OCI-LY1 (cell line): ENCODE results near the gene PLCE1.

Experiments
- H2AFZ ChIP-seq: fragments of 200-600 bp; sonication (generic), shearing (Covaris generic); 2 replicates; pipeline ENCODE4 v1.6.0; 2014; ENCODE audit warnings: antibody characterized with exemption, mild to moderate bottlenecking, low read length
- H3F3A ChIP-seq: fragments of 200-600 bp; sonication (generic), shearing (Covaris generic); 2 replicates; pipeline ENCODE4 v1.6.0; 2014; ENCODE audit warnings: mild to moderate bottlenecking, antibody characterized with exemption, low read length, moderate library complexity; ENCODE audit not compliant: insufficient read depth
- H3K27ac ChIP-seq: fragments of 200-600 bp; sonication (generic); 2 replicates; pipeline ENCODE4 v1.5.1; 2014; ENCODE audit warnings: low read length, mixed run types, mild to moderate bottlenecking, low read depth; ENCODE audit not compliant: poor library complexity, severe bottlenecking
- H3K27me3 ChIP-seq: fragments of 200-600 bp; sonication (generic); 2 replicates; pipeline ENCODE4 v1.6.0; 2014; ENCODE audit warnings: antibody characterized with exemption, mild to moderate bottlenecking, low read length, moderate library complexity; ENCODE audit not compliant: insufficient read depth
- H3K36me3 ChIP-seq: fragments of 200-600 bp; sonication (generic); 2 replicates; pipeline ENCODE4 v1.6.1; 2014; ENCODE audit warnings: mild to moderate bottlenecking, antibody characterized with exemption, low read length, moderate library complexity, mixed read lengths; ENCODE audit not compliant: insufficient read depth
- H3K4me1 ChIP-seq: fragments of 200-600 bp; sonication (generic); 2 replicates; pipeline ENCODE4 v1.5.1; 2014; ENCODE audit warnings: mild to moderate bottlenecking, low read length, moderate library complexity; ENCODE audit not compliant: insufficient read depth, severe bottlenecking
- H3K4me2 ChIP-seq: fragments of 200-600 bp; sonication (generic), shearing (Covaris generic); 2 replicates; pipeline ENCODE4 v1.6.1; 2014; ENCODE audit warnings: low read length
- H3K4me3 ChIP-seq: fragments of 200-600 bp; sonication (generic); 2 replicates; pipeline ENCODE4 v1.5.1; 2014; ENCODE audit warnings: low read length, low read depth, mild to moderate bottlenecking, mixed read lengths; ENCODE audit not compliant: poor library complexity, severe bottlenecking
- H3K79me2 ChIP-seq: fragments of 200-600 bp; shearing (Covaris generic); 2 replicates; pipeline ENCODE4 v1.6.1; 2016; ENCODE audit warnings: mixed run types, low read length, mixed read lengths; ENCODE audit not compliant: insufficient read depth
- H3K9ac ChIP-seq: fragments of 200-600 bp; sonication (generic), shearing (Covaris generic); 2 replicates; pipeline ENCODE4 v1.6.1; 2014; ENCODE audit warnings: mild to moderate bottlenecking, low read length, mixed read lengths
- H3K9me2 ChIP-seq: fragments of 200-600 bp; sonication (generic), shearing (Covaris generic); 2 replicates; pipeline ENCODE4 v1.6.1; 2014; ENCODE audit warnings: low read depth, mild to moderate bottlenecking, low read length, mixed read lengths
- H3K9me3 ChIP-seq: fragments of 200-600 bp; shearing (Covaris generic); 2 replicates; pipeline ENCODE4 v1.6.1; 2014; ENCODE audit warnings: low read length, mixed read lengths
- H4K20me1 ChIP-seq: fragments of 200-600 bp; sonication (generic), shearing (Covaris generic); 2 replicates; pipeline ENCODE4 v1.6.0; 2016; ENCODE audit warnings: mild to moderate bottlenecking, low read length; ENCODE audit not compliant: insufficient read depth
- EZH2 ChIP-seq: fragments of 200-600 bp; sonication (generic), shearing (Covaris generic); IDR thresholded peaks from 2 replicates; pipeline ENCODE4 v1.8.0; 2017; ENCODE audit warnings: borderline replicate concordance, mixed run types, mild to moderate bottlenecking, antibody characterized with exemption, low read length, moderate library complexity, mixed read lengths
- TF ChIP-seq, protein P1 (sequence below): fragments of 200-600 bp; sonication (generic), shearing (Covaris generic); IDR thresholded peaks from 2 replicates; pipeline ENCODE4 v1.5.1; 2017; ENCODE audit warnings: mild to moderate bottlenecking, antibody characterized with exemption, low read length, moderate library complexity, mixed read lengths

Gene PLCE1

DNA sequence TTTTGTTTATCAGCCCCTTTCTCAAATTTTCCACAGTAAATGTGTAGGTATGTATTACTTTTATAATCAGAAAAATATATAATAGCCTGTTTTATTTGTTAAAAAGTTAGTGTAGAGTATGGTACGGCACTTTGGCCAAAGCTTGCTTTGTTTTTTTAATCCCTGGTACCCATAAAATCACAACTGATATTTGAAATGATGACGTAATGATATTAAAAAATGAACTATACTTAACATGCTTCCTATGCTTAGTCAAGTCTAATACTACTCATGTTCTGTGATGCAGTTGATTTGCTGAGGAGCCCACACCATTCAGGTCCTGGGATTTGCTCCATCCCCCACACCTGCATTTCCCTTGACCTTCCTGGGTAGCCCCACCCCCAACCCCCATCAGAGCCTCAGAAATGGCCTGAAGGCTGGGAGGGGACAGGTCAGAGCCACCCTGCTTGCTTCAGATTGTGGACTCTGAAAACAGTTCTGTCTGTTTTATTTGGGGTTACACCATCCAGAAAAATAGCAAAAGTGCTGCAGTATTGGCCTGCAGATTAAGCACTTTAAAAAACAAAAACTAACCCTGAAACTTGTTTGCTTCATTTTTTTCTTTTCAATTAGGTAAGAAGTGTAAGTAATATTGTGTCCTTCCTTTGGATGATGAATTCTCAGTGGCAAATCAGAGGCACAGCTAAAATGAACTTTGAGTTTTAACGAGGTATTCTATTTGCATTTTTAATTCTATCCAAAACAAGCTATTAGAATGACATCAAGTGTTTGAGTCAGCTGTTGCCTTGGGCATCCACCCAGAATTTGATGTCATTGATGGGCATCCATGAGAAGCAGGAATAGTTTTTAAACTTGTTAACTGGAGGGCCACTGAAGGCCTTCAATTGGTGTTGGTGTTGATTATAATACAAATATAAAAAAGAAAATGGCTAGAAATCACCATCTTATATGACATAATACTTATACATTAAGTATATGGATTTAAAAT, 23.3 kb downstream of the PLCE1 start:
- H3F3A ChIP-seq = no peaks in the 10 kb centered on the region
- H3K9ac ChIP-seq = no peak overlapping the region
- no peaks in the 10 kb centered on the region for H3K79me2 ChIP-seq
- no peak overlapping the region for H3K27ac ChIP-seq
- no peak overlapping the region for H2AFZ ChIP-seq
- no peak for TF ChIP-seq EZH2
- TF ChIP-seq, protein P1, sequence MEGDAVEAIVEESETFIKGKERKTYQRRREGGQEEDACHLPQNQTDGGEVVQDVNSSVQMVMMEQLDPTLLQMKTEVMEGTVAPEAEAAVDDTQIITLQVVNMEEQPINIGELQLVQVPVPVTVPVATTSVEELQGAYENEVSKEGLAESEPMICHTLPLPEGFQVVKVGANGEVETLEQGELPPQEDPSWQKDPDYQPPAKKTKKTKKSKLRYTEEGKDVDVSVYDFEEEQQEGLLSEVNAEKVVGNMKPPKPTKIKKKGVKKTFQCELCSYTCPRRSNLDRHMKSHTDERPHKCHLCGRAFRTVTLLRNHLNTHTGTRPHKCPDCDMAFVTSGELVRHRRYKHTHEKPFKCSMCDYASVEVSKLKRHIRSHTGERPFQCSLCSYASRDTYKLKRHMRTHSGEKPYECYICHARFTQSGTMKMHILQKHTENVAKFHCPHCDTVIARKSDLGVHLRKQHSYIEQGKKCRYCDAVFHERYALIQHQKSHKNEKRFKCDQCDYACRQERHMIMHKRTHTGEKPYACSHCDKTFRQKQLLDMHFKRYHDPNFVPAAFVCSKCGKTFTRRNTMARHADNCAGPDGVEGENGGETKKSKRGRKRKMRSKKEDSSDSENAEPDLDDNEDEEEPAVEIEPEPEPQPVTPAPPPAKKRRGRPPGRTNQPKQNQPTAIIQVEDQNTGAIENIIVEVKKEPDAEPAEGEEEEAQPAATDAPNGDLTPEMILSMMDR = no peak
- no peaks in the 10 kb centered on the region for H4K20me1 ChIP-seq
- H3K4me2 ChIP-seq = no peak overlapping the region
- H3K9me2 ChIP-seq = no peaks in the 10 kb centered on the region
- H3K36me3 ChIP-seq = no peaks in the 10 kb centered on the region
- no peaks in the 10 kb centered on the region for H3K27me3 ChIP-seq
- no peaks in the 10 kb centered on the region for H3K9me3 ChIP-seq
- no peaks in the 10 kb centered on the region for H3K4me1 ChIP-seq
- H3K4me3 ChIP-seq = no peak overlapping the region

DNA sequence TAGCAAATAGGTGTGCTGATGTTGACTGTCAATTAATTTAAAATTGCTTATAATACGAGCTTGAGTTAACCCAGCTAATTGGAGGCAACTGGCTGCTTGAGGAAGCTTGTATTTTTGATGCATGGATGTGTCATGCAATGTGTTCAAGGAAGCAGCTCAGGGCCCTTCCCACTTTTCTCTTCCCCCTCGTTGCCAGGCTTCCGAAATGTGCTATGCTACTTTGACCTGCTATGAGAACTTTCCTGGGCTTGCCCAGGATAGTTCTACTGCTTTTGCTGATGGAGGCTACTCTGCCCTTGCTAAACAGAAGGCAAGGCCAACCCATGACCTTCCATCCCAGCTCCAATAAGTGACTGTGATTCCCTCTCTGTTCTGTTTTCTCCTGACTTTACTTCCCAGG, 24.4 kb downstream of the PLCE1 start:
- no peak overlapping the region for H3K4me3 ChIP-seq
- H3K9me2 ChIP-seq = no peaks in the 10 kb centered on the region
- H2AFZ ChIP-seq = no peak overlapping the region
- no peaks in the 10 kb centered on the region for H3K9me3 ChIP-seq
- no peaks in the 10 kb centered on the region for H3K27me3 ChIP-seq
- H3K4me2 ChIP-seq = no peak overlapping the region
- no peaks in the 10 kb centered on the region for H3K4me1 ChIP-seq
- TF ChIP-seq, protein P1 = no peak
- no peak for TF ChIP-seq EZH2
- H3K79me2 ChIP-seq = no peaks in the 10 kb centered on the region
- H3K36me3 ChIP-seq = no peaks in the 10 kb centered on the region
- no peak overlapping the region for H3K9ac ChIP-seq
- no peaks in the 10 kb centered on the region for H3F3A ChIP-seq
- H3K27ac ChIP-seq = no peak overlapping the region
- no peaks in the 10 kb centered on the region for H4K20me1 ChIP-seq

DNA sequence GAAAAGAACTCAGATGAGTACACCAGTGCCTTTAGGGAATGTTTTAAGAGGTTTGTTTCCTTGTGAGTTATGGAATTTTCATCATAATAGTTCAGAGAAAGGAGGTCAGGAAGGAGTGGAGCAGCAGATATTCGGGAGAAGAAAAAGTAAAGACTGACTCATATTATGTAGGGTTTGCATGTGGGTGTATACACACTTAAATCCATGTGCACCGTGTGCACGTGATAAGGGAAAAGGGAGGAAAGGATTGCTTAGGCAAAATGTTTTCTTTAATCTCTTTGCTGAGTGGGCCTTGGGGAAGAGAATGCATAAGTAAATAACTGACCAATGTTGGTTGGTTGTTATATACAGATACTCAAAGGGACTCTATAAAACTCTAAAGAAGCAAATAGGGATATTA, 30.2 kb downstream of the PLCE1 start:
- no peak overlapping the region for H3K4me3 ChIP-seq
- no peak overlapping the region for H3K27ac ChIP-seq
- H3K4me1 ChIP-seq = no peaks in the 10 kb centered on the region
- H3K27me3 ChIP-seq = no peaks in the 10 kb centered on the region
- H3K4me2 ChIP-seq = no peak overlapping the region
- no peaks in the 10 kb centered on the region for H3K9me2 ChIP-seq
- no peak overlapping the region for H3K9ac ChIP-seq
- no peaks in the 10 kb centered on the region for H4K20me1 ChIP-seq
- H3F3A ChIP-seq = no peaks in the 10 kb centered on the region
- H3K79me2 ChIP-seq = no peaks in the 10 kb centered on the region
- TF ChIP-seq EZH2 = no peak
- TF ChIP-seq, protein P1 = no peak
- no peaks in the 10 kb centered on the region for H3K9me3 ChIP-seq
- H2AFZ ChIP-seq = no peak overlapping the region
- no peaks in the 10 kb centered on the region for H3K36me3 ChIP-seq
